ENCODE measurements around the gene HDDC3. TPM values are rescaled to one million over a fixed set of nuclear protein-coding genes. Genes with fewer than 3 reads are reported as not detected.

HDDC3 gene
- total RNA-seq, 2 donors from 2014 or later = 18.9 to 32.4 TPM

DNA sequence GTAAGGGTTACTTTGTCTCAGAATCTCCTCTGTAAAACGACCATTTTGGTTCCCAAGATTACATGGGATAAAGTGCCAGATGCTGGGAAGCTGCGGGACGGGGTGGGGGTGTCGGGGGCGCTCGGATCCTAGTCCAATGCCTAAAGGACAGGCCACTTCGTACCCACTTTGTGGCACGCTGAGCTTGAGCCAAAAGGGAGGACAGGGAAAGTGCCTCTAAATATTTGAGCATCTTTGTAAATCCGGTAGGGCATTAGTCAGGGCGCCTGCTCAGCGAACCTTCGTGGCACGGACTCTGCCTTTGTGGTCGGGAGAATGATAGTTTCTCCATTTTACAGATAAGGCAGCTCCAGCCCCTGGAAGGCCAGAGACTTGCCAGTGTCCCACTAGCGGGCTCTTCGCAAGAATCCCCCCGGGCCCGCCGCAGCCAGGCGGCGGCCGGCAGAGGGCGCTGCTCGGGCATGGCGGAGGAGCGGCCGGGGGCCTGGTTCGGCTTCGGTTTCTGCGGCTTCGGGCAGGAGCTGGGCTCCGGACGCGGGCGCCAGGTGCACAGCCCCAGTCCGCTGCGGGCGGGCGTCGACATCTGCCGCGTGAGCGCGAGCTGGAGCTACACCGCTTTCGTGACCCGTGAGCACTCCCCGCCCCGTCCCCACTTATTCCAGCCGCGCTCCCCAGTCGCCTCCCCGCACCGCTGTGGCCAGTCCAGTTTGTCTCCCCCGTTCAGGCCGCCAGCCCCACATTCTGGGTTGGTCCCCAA lies 24.1 kb upstream of the HDDC3 start:
- Mint-ChIP-seq H3K27ac (peak overlapping the region; percentile 81 to 98), H3K9me3 (no peaks in the 10 kb centered on the region), H3K36me3 (peaks cover 26 to 30% of the 10 kb centered on the region in 2 donors)
- DNase-seq (ENCODE audit: low spot score in 2 of 2) = peak in 1 of 2 donors; percentile 69
- no peak for ATAC-seq

DNA sequence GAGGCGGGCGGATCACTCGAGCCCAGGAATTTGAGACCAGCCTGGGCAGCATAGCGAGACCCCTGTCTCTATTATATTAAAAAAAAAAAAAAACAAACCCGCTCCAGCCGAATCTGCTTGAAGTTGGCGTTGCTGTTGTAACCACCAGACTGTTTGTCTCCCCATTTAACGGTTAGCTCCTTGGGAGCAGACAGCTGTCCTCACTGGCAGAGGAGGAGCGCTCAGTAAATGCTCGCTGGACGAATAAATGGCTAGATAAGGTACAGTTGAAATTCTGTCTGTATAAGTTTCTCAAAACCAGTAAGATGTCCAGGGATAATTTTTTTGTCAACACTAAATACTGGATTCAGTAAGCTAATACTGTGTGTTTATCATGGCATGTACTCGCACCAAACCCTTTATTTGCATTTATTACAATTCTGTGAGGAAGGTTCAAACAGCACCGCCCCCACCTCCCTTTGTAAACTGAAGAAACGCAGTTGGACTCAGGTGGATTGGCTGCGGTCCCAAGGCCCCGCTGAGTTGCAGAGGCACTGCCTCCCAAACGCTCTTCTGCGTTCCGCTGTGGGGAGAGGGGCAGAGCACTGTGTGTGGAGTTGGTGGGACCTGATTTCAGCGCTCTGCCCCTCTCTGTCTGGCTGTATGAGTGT lies 23.4 kb upstream of the HDDC3 start:
- ATAC-seq (no peak), DNase-seq (ENCODE audit: low spot score in 2 of 2) (no peak)
- no peaks in the 10 kb centered on the region for H3K9me3 Mint-ChIP-seq
- H3K27ac Mint-ChIP-seq = peak overlapping the region; percentile 81 to 98
- peaks cover 19 to 23% of the 10 kb centered on the region in 2 donors for H3K36me3 Mint-ChIP-seq

DNA sequence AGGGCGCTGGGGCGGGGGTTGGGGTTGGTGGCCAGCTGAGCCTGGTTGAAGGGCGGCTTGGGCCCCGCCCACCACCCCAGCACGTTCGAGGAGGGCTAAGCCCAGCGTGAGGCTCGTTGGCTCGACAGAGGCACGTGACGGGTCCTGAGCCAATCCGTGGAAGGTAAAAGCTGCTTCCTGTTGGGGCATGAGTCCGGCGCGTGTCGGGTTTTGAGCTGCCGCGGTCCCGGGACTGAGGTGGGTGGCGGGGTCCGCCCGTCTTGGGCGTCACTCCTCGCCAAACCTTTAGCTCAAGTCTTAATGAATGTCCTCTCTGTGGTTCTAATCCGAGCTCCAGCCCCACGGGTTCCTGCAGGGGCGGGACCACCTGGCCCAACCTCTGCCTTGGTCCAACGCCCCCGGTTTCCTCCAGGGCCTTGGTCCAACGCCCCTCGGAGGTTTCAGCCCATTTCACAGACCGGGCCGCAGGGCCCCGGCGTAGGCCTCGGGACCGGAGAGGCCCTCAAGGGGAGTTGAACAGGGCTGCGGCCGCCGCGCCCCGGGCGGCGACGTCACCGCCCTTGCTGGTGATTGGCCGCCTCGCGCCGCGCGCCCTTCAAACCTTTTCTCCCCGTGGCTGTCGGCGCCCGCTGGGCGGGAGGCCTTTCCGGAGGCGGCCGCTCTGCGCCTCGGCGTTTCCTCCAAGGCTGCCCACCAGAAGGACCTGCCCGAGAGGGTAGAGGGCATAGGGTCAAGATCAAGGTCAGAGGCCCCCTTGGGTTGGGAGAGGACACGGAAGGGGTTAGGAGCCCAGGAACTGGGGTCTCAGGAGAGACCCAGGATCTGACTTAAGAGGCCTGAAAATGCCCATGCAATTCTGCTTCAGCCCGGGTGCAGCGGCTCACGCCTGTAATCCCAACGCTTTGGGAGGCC lies 22.6 kb upstream of the HDDC3 start, which contains the start of gene RCCD1:
RCCD1 (plus strand) TSS at position 173 of the 912 bp plus-strand sequence. CDS start 1,851 bp downstream, outside the sequence.
- H3K36me3 Mint-ChIP-seq = peaks cover 16 to 21% of the 10 kb centered on the region in 2 donors
- H3K9me3 Mint-ChIP-seq = no peaks in the 10 kb centered on the region
- peak; percentile 89 to 95 for DNase-seq (ENCODE audit: low spot score in 2 of 2)
- H3K27ac Mint-ChIP-seq = peak within 1 kb of the TSS; percentile 97 to 98
- ATAC-seq = peak; percentile 92 to 96

DNA sequence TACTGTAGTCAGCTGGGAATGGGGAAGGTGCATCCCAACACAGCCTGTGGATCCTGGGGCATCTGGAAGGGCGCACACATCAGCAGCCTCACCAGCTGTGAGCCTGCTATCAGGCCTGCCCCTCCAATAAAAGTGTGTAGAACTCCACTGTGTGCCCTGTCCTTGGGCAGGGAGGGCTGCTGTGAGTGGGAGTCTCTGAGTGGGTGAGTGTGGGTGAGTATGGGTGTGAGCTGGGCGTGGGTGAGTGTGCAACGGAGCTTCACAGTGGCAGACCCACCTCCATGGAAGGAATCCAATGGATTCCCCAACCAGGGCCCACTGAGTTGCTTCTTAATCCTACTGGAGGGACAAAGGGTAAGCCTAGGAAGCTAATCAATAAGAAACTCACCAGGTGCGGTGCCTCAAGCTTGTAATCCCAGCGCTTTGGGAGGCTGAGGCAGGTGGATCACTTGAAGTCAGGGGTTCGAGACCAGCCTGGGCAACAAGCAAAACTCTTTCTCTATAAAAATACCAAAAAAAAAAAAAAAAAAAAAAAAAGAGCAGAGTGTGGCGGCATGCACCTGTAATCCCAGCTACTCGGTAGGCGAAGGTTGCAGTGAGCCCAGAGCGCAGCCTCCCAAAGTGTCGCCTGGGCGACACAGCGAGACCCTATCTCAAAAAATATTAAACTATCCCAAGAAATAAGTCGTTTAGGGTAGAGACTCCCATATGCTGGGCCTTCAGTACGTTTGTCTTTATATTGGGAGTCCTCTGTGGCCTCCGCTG lies 21.8 kb upstream of the HDDC3 start:
- no peaks in the 10 kb centered on the region for H3K9me3 Mint-ChIP-seq
- peaks cover 13 to 16% of the 10 kb centered on the region in 2 donors for H3K36me3 Mint-ChIP-seq
- ATAC-seq (no peak), DNase-seq (ENCODE audit: low spot score in 2 of 2) (no peak)
- peak overlapping the region; percentile 86 to 98 for H3K27ac Mint-ChIP-seq

DNA sequence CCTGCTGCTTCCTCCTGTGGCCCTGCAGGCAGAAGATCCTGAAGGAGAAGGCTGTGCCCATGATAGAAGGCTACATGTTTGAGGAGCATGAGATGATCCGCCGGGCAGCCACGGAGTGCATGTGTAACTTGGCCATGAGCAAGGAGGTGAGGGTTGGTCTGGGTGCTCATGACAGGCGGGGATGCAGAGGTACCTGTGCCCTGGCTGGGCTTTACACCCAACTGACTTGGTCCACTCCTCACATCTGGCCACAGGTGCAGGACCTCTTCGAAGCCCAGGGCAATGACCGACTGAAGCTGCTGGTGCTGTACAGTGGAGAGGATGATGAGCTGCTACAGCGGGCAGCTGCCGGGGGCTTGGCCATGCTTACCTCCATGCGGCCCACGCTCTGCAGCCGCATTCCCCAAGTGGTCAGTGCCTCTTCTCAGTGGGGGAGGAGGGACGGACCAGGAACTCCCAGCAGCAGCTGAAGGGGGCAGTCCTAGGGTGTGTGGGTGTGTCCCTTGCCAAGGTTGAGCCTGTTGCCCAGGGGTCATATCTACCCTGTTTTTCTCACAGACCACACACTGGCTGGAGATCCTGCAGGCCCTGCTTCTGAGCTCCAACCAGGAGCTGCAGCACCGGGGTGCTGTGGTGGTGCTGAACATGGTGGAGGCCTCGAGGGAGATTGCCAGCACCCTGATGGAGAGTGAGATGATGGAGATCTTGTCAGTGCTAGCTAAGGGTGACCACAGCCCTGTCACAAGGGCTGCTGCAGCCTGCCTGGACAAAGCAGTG lies 20.7 kb upstream of the HDDC3 start:
- Mint-ChIP-seq H3K9me3 (no peaks in the 10 kb centered on the region), H3K36me3 (peaks cover 13 to 16% of the 10 kb centered on the region in 2 donors), H3K27ac (peak overlapping the region in 1 of 2 donors; percentile 52)
- ATAC-seq (no peak), DNase-seq (ENCODE audit: low spot score in 2 of 2) (no peak)

DNA sequence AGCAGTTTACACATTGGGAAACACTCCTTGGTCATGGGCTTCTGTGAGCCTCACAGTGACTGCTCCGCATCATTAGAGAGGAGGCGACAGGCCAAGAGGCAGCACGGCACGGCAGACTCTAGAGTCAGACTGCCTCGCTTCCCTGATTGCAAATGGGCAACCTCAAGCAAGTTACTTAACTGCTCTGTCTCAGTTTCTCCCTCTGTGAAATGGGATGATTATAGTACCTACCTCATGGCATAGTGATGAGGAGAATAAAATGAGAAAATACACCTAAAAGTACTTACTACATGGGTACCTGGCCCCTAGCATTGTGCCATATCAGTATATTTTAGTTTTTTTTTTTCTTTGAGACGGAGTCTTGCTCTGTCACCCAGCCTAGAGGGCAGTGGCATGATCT lies 18.3 kb upstream of the HDDC3 start:
- DNase-seq (ENCODE audit: low spot score in 2 of 2) (no peak), ATAC-seq (no peak)
- H3K36me3 Mint-ChIP-seq = peaks cover 6 to 16% of the 10 kb centered on the region in 2 donors
- peak overlapping the region in 1 of 2 donors; percentile 36 for H3K27ac Mint-ChIP-seq
- H3K9me3 Mint-ChIP-seq = no peaks in the 10 kb centered on the region

DNA sequence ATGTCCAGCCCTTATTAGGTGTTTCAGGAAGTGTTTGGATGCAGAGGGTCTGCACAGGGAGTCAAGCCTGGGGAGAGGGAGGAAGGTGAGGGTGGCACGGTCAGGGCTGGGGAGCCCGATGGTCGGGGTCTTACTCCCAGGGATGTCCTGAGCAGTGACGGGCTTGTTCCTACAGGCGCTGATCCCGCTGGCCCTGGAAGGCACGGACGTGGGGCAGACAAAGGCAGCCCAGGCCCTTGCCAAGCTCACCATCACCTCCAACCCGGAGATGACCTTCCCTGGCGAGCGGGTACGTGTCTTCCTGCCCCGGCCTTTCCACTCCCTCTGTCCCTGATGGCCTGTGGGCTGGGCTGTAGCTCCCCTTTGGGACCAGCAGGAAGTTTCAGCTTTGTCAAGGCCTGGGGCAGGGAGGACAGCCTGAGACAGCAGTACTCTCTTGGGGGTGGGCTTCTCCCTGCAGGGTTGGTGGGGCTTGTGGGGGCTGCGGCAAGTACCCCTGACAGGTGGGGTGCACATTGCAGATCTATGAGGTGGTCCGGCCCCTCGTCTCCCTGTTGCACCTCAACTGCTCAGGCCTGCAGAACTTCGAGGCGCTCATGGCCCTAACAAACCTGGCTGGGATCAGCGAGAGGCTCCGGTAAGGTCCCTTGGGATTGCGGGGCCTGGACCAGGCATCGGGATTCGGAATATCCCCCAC lies 17.8 kb upstream of the HDDC3 start:
- Mint-ChIP-seq H3K36me3 (peaks cover 6 to 16% of the 10 kb centered on the region in 2 donors), H3K9me3 (no peaks in the 10 kb centered on the region), H3K27ac (no peak overlapping the region)
- no peak for ATAC-seq
- DNase-seq (ENCODE audit: low spot score in 2 of 2) = no peak

DNA sequence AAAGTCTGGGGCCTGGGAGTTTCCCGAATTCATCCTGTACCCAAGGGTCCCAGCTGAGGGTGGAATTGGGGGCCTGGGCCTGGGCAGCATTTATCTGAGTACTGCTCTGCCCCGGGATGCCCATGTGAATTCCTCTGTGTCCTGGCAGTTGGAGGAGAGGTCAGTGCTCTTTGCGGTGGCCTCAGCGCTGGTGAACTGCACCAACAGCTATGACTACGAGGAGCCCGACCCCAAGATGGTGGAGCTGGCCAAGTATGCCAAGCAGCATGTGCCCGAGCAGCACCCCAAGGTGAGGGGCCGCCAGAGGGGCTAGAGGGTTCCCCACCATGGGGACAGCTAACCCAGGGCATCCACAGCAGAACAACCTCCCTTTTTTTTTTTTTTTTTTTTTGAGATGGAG lies 16.2 kb upstream of the HDDC3 start:
- no peaks in the 10 kb centered on the region for H3K9me3 Mint-ChIP-seq
- ATAC-seq (no peak), DNase-seq (ENCODE audit: low spot score in 2 of 2) (no peak)
- peak overlapping the region; percentile 9 to 22 for H3K27ac Mint-ChIP-seq
- H3K36me3 Mint-ChIP-seq = peaks cover 6 to 10% of the 10 kb centered on the region in 2 donors

DNA sequence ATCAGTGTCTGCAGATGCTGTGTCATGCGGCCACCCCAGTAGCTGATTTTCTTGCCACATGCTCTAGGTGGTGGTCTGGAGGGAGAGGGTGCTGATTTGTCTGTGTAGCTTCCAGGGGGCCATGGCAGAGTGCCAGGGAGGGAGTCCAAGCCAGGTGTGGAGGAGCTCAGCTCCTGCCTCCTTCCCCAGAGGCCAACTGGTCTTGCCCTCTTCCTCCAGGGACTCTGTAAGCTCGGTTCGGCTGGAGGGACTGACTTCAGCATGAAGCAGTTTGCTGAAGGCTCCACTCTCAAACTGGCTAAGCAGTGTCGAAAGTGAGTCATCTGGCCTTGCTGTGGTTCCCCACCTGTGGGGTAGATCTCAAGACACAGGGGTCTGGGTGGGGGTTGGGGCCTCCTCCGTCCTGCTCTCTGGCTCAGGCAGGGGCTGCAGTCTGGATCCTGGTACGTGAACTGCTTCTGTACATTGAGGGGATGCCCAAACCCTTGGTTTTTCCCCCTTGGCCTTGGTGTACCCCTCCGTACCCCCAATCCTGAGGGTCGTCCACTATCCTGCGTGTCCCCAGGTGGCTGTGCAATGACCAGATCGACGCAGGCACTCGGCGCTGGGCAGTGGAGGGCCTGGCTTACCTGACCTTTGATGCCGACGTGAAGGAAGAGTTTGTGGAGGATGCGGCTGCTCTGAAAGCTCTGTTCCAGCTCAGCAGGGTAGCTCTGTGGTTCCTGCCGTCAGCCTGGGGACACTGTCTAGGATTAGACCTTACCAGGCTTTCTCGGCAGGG lies 15.4 kb upstream of the HDDC3 start:
- no peak for ATAC-seq
- Mint-ChIP-seq H3K36me3 (peaks cover 0 to 8% of the 10 kb centered on the region in 2 donors), H3K9me3 (no peaks in the 10 kb centered on the region), H3K27ac (peak overlapping the region in 1 of 2 donors; percentile 22)
- no peak for DNase-seq (ENCODE audit: low spot score in 2 of 2)

DNA sequence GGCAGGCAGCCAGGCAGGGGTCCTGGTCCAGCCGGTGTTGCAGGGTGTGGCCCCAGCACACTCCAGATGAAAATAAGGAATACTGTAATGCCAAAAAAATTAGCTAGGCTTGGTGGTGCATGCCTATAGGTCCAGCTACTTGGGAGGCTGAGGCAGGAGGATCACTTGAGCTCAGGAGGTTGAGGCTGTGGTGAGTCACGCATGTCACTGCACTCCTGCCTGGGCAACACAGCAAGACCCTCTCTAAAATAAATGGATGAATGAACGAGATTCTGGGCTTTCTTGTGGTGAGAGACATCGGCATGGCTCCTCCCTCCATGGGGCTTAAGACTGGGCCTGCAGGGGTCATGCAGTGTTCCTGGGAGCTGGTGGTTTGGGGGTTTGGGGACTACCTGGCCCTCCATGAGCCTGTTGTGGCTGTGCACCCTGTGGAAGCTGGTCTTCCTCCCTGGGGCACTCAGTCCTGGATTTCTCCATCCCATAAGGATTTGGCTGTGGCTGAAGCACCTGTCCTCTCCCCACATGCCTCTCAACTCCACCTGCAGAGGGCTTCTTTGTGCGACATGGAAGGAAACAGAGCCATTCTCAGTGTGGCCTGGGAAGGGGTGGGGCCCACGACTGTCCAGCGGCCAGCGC lies 14.7 kb upstream of the HDDC3 start:
- peaks cover 0 to 5% of the 10 kb centered on the region in 2 donors for H3K36me3 Mint-ChIP-seq
- no peak overlapping the region for H3K27ac Mint-ChIP-seq
- DNase-seq (ENCODE audit: low spot score in 2 of 2) (no peak), ATAC-seq (no peak)
- H3K9me3 Mint-ChIP-seq = no peaks in the 10 kb centered on the region

DNA sequence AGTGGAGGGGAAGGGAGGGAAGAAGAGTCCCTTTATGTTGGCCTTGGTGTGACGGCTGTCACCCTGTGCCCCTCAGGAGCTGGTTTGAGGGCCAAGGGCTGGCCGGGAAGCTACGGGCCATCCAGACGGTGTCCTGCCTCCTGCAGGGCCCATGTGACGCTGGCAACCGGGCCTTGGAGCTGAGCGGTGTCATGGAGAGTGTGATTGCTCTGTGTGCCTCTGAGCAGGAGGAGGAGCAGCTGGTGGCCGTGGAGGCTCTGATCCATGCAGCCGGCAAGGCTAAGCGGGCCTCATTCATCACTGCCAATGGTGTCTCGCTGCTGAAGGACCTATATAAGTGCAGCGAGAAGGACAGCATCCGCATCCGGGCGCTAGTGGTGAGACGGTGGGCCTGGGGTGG lies 14.2 kb upstream of the HDDC3 start:
- peaks cover 0 to 5% of the 10 kb centered on the region in 2 donors for H3K36me3 Mint-ChIP-seq
- no peaks in the 10 kb centered on the region for H3K9me3 Mint-ChIP-seq
- DNase-seq (ENCODE audit: low spot score in 2 of 2) (no peak), ATAC-seq (no peak)
- peak overlapping the region in 1 of 2 donors; percentile 29 for H3K27ac Mint-ChIP-seq

DNA sequence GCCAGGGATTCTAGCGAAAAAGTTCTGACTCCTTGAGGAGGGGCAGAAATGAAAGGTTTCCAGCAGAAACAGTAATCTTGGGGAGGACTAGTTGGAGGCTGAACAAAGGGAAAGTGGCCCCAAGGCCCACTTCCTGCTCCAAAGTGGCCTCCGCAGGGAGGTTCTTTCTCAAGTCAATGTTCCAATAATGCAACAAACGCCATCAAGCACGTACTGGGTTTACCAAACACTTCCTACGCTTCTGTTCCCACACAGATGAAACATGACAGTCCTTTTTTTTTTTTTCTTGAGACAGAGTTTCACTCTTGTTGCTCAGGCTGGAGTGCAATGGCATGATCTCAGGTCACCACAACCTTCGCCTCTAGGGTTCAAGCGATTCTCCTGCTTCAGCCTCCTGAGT lies 12.7 kb upstream of the HDDC3 start:
- ATAC-seq (no peak), DNase-seq (ENCODE audit: low spot score in 2 of 2) (no peak)
- Mint-ChIP-seq H3K36me3 (peaks cover 0 to 5% of the 10 kb centered on the region in 2 donors), H3K27ac (no peak overlapping the region), H3K9me3 (no peaks in the 10 kb centered on the region)

DNA sequence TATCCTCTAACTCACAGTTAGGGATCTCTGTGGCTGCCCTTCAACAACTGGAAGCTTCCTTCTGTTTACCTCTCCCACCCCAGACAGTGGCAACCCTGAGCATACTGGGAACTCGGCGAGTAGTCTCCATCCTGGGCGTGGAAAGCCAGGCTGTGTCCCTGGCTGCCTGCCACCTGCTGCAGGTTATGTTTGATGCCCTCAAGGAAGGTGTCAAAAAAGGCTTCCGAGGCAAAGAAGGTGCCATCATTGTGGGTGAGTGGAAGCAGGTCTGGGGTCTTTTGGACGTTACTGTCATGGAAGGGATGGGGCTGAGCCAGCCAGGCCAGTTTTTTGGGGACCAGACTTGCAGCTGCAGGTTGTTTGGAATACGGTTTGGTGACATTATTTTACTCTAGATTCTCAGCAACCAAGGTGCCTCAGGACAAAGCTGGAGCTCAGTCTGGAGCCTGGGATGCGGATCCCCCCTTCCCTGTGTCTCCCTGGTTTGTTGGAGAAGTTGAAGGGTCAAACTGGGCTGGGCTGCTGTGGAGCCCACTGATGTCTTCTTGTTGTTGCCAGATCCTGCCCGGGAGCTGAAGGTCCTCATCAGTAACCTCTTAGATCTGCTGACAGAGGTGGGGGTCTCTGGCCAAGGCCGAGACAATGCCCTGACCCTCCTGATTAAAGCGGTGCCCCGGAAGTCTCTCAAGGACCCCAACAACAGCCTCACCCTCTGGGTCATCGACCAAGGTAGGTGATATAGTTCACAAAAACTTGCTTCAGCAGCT lies 10.2 kb upstream of the HDDC3 start:
- Mint-ChIP-seq H3K27ac (peak overlapping the region in 1 of 2 donors; percentile 9), H3K9me3 (no peaks in the 10 kb centered on the region), H3K36me3 (peaks cover 0 to 5% of the 10 kb centered on the region in 2 donors)
- ATAC-seq = no peak
- DNase-seq (ENCODE audit: low spot score in 2 of 2) = no peak

All from activated naive CD4-positive, alpha-beta T cell treated with anti-CD3 and anti-CD28 coated beads, Interleukin-2, amount 50 U/mL, for 72 hours (primary cell).